GM19035 (cell line): Measurements from ENCODE around the gene ORMDL3.
"Not testable (repeated sequence)": the region's sequence is repeated elsewhere in the genome, so short reads cannot be mapped to it uniquely, and the experiment has no call there.

Experiments
- ATAC-seq: cut with Tn5 transposase; IDR thresholded peaks from one replicate; pipeline ENCODE4 v1.9.1; 2021; ENCODE audit not compliant: unreplicated experiment

The ORMDL3 gene

GRCh38 chr17:39887078-39887477, 40.3 kb downstream of the ORMDL3 start:
- ATAC-seq, result no peak

GRCh38 chr17:39886102-39886501, 41.3 kb downstream of the ORMDL3 start:
- not testable (repeated sequence) for ATAC-seq

- ATAC-seq, result no peak
These were observed 54.6 kb downstream of the ORMDL3 start for GRCh38 chr17:39872751-39873150.

- no peak for ATAC-seq
These were observed 55.6 kb downstream of the ORMDL3 start for GRCh38 chr17:39871801-39872200.
